NCI-H146 treated with DMSO at 0.1 percent for 48 hours (cell line): Measurements from ENCODE around the gene GABRB3.
A peak's percentile ranks its signal among the peaks of the same experiment; 100 is the strongest.

ENCODE experiments used
- DNase-seq: peaks from one replicate; lab custom pipeline; 2025; ENCODE audit not compliant: unreplicated experiment; lab: John Stamatoyannopoulos, UW

The GABRB3 gene

DNA sequence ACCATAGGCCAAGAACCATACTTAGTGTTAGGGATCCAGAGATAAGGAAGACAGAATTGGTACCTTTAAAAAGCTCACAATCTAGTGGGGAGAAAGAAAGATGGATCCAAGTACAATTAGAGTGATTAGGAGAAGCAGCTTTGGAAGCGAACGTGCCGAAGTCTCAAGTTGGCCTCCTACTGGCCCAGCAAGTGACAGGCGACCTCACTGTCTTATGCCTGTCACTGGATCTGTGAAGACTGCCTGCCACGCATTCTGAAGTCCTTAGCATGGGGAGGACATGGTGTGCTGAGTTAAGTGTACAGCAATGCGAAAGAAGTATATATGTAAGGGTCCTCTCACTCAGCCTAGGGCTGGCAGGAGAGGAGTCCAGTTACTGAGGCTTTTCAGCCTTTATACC lies 141.0 kb downstream of the GABRB3 start:
- no peak for DNase-seq

DNA sequence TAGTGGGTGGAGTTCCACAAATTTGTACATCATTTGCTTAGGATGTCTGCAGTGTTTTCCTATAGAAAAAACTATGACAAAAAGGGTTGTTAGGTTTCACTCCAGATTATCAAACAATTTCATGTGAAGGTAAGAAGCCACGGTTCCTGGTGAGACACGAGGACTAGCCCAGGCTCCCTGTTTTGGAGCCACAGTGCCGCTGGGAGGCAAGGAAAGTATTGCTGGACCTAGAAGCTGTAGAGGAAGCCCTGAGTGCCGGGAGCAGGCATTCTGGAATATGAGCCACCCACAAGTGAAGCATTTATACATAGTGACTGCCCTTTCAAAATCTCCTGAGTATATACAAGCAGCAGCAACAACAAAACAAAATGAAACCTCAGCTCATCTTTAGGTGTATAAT lies 142.0 kb downstream of the GABRB3 start:
- no peak for DNase-seq

DNA sequence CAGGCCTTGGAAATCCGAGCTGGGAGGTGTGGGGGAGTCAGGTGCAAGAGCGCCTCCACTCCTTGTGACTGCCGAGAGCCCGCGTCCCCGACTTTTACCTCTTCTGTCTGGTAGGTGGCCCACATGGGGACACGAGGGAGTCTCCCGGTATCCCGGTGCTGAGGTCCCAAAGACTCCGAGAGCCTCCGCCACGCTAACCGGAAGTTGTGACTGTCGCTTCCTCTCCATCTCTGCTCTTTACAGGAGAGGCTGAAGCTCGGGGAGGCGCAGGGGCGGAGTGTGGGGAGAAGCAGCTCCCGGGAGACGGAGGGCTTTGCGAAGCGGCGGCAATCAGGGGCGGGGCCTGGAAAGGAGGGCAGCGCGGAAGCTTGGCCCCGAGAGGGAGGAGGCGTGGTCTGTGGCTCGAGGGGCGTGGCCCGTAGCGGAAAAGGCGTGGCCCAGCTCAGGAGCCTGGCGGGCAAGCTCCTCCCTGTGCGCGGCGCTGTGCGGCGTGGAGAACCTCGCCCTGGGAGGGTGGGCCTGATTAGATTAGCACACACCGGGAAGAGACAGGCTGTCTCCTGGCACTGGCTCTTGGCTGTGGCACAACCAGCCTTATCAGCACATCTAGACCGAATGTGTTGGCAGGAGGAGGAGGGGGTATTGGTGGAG lies 143.9 kb downstream of the GABRB3 start:
- DNase-seq = peak; percentile 55

DNA sequence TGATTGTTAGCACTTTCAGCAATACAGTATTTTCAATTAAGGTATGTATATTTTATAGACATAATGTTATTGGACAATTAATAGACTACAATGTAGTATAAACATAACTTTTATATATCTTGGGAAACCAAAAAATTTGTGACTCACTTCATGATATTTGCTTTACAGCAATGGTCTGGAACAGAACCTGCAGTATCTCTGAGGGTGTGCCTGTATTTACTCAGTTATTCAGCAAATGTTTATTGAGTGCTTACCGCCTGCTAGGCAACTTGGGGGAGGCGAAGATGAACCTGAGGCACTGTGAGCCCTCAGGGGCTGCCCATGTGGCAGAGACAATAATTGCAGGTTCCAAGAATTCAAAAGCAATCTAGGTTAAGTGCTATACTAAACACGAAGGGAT lies 144.8 kb downstream of the GABRB3 start:
- DNase-seq = peak; percentile 27

DNA sequence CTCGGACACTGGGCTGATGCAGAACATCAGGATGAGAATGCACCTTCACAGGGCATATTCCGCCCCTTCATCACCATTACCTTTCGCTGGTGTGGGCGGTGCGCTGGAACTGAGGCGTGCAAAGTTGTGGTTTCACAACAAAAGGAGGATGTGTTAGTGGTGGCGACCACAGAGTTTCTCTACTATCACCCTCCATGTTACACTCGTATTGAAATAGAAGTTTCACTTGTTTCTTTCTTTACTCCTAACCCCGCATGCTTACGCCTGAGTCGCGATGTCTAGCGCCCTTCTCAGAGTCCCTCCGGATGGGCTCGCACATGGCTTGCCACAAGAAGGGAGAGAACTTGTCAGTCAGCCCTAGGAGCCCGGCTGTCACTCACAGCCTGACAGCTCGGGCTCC lies 148.7 kb downstream of the GABRB3 start:
- no peak for DNase-seq

DNA sequence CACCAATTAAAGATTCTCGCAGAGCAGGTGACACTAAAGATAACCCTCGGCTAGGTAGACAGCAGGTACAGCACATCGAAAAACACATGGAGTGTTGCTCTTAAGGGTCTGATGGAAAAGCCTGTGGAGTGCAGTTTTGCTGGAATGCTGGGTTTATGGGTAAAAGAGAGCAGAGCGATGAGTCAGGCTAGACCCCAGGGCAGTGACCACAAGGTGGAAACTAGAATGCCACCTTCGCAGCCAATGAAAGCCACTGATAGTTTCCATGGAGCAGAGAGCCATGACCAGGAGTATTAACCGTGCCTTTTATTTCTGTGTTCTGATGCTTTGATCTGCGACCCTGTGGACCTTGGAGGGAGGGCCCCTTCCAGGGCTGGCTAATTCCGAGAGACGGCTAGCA lies 149.8 kb downstream of the GABRB3 start:
- no peak for DNase-seq

DNA sequence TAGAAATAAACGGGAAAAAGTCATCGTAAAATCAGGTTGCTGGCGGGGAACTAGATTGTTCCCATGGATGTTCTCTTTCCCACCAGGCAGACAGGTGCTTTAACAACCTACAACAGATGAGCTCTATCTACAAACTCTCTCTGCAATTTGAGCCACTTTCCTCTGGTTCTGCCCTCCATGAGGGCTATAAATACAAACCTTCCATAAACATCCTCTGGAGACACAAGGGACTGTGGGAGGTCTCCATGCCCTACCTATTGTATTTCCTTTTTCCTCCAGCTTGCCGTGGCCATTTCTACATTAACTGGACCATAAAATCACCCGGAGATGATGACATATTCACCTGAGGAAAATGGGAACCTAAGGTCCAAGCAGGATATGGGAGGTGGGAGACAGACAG lies 151.1 kb downstream of the GABRB3 start:
- DNase-seq = no peak

DNA sequence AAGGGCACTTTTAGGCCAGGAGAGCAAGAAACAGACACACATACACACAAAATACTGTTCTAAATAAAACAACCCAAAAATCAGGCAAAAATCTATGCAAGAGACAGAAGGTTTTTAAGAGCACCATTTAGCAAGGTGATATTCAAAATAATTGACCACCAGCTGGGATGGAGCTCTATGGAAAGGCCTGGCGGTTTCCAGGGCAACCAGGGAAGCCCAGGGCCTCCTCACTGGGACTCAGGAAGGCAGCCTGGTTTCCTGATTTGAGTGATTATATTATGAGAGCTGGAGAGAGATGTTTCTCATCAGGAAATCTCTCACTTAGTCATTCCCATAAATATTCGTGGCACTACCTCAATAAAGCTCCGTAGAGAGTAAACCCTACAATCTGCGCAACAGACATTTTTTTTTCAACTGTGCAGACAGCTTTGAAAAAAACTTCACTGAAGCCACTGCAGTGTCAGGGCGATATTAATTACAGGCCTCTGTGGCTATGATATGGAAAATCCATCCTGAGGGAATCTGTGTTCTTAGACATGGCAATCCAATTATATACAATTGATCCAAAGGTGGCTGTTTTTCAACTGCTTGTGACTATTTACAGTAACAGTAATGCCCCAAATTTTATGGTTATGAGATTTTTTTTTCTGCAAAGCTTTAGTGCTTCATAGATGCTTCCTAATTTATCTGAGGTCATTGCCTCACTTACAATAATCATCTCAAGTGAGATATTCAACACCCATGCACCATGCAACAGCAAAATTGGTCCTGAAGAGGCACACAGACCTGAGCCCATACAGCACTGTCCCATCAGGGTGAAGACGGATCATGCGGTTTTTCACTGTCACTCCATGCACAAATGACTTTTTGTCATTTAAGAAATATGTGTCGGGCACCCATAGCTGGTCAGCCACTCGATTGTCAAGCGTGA lies 152.1 kb downstream of the GABRB3 start:
- no peak for DNase-seq

DNA sequence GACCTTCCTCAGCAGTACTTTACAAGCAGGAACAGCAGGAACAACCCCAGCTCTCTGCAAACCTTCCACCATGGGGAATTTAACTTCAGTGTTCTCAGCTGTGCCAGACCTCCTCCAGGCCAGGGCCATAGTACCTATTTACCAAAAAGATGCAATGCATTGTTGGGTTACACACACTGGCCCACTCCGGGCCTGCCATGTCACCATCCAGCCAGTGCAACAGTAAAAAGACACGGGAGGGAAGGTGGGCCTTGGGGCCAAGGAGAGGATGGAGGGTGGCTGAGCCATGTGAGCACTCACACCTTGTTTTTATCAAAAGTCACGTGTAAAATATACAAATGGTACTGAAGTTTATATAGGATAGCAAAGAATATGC lies 157.0 kb downstream of the GABRB3 start:
- DNase-seq = no peak

DNA sequence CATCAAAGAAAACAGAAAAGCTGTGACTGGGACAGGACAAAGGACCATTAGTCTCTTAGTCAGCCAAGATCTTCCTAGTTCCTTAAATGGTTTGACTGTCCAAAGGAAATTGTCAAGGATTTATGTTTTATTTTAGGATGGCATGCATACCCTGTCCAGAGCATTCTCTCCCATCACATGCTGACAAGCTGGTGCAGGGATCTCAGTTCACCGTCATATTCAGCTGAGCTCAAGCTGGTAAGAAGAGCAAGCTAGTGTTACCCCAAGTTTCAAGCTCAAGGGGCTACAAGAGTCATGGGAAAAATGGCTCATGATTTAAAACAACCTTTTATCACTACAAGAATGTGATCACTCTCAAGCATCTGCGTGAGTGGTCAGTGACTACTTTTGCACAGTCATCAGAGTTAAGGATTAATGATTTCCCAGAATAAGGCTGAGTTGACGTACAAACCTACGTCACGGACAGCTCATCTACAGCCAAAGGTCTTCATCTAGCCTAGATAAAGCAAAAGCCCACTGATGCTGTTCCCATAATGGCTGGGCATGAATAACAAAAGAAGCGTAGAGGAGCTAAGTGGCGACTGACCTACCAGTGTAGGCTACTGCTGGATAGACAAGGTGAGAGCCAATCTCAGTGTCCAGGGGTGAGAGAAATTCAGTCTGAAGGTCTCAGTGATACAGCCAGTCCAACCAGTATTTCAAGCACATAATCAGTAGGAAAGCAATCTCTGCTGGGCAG lies 157.5 kb downstream of the GABRB3 start:
- no peak for DNase-seq

DNA sequence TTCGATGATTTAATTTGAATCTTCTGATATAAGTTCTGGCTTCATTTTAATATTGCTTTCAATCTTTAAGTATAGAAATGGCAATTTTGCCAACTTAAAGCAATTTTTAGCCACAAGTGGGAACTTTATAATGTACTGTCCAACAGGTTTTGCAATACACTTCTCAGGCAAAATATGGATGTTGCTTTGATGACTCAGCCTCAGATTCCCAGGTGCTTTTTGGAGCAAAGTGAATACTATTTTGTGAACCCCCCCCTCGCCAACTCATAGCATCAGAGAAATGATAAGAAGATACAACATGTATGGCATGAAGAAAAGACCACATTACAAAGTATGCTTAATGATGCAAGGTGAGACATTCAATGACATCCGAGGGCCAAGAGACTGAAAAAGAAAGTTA lies 158.1 kb downstream of the GABRB3 start:
- no peak for DNase-seq

DNA sequence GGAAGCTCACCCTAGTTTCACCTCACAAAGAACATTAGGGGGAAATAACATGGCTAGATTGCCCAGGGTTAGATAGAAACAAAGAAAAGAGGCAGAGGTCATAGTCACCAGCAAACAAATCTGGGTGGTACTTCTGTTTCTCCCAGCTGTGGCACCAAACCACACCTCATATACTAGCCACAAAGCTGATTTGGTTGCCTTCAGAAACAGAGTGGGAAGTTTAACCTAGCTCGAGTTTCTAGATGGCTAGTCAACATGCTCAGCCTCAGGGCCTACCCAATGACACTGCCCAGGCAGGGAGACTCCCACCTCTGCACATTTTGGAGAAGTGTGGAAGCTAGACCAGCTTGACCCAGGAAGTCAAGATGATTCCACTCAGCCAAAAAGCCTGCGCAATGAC lies 174.2 kb downstream of the GABRB3 start:
- DNase-seq = no peak

DNA sequence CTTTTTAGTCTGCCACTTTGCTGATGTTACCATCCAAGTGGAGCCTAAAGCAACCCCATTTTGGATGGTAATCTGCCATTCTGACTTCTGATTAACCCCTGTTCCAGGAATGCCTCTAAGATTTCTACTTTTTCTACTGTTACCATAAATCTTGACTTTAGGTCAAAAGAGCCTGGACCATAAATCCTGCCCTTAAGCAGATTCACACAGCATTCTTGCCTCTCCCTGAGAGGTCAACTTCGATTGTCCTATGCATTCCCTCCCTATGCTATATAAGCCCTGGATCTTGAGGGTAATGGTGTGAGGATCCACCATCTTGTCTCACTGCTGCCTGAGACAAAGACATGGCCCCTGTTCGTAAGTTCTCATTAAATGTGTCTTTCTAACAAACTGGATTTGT lies 177.3 kb downstream of the GABRB3 start:
- no peak for DNase-seq

DNA sequence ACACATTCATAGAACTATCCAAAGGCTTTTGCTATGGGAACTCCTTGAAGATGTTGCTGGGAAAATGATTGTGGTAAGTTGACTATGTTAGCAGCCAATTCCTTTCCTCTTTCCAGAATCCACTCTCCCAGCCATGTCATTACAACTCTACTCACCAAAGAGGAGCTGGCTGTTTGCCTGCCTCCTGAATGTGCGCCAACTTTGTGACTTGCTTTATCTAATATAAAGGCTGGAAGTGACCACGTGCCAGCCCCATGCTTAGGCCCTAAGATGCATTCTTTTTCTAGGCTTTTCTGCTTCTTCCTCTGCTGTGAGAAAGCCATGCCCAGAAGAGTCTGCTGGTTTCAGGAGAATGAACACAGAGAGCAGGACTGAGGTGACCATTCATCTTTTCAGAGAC lies 182.2 kb downstream of the GABRB3 start:
- DNase-seq = no peak

DNA sequence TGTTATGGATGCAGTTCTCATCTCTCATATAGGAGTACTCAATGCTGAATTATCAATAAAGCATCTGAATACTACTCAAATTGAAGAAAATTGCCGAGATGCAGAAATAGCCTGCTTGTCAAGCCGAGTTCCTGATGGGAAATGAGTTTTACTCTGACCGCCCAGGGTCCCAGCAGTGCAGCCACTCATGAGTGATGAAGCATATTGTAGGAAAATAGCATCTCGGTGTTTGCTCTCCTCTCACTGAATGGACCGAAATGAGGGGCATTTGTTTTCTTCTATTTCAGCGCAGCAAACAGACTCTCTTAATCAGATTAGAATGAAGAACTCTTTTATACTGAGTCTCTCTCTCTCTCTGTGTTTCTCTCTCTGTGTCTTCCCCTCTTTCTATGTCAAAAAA lies 190.0 kb downstream of the GABRB3 start:
- DNase-seq = no peak

DNA sequence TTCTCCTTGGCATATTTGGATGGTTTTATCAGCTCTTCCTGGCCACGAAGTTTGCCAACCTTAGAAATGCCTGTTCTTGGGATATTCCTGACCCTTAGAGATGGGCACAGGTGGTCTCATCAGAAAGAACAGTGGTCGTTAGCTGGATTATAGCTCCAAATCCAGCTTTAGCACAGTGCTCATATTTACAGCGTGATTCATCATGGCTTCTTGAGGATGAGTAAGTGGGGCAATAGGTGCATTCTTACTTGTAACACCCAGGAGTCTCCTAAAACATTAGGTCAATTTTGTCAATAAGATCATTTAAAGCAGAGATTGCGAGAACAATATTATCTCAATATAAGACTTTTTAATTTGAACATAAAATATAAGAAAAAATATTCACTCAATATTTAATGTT lies 191.9 kb downstream of the GABRB3 start:
- DNase-seq = no peak

DNA sequence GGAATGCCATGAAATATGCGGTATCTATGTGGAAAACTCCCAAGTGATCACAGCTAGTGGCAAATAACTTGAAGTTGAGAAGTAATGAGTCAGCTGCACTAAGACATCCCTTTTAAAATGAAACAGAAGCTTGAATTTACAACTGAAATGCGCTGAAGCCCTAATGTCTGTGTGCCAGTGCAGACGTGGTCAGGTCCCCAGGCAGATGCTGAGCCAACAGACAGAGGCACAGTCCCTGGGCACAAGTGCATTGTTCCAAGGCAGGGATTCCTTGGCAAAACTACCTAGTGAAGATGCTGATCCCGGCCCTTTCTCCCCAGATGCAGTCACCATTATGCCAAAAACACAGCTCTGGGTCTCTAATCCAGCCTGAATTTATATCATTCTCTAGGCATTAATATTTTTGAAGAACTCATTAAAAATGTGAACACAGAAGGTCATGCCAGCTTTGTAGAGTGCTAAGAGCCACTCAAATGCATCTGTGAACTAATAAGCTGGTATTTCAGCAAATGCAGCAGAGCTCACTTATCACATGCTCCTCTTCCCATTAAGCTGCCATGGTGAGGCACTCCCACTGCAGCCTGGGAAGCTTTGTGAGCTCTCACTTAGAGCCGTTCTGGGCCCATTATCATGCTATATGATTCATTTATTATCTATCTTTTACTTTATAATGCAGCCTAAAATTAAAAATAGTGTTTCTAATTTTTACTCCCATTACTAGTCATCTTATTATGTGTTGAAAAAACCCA lies 200.1 kb downstream of the GABRB3 start:
- DNase-seq = no peak

DNA sequence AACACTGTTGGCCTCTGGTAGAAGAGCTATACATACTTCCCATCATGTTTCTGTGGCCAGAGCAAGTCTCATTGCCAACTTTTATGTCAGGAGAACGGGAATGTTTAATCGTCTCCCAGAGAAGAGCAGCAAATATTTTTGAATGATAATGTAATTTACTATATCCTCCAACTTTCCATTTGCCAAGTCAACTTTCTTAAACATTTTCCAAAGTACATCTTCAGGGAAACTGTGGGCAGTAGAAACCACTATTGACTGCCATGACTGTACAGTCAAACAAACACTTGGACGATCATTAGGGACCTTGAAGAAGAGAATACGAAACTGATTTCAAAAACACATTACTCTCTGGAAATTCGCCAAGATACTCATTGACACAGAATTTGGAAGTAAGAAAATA lies 201.5 kb downstream of the GABRB3 start:
- DNase-seq = no peak

DNA sequence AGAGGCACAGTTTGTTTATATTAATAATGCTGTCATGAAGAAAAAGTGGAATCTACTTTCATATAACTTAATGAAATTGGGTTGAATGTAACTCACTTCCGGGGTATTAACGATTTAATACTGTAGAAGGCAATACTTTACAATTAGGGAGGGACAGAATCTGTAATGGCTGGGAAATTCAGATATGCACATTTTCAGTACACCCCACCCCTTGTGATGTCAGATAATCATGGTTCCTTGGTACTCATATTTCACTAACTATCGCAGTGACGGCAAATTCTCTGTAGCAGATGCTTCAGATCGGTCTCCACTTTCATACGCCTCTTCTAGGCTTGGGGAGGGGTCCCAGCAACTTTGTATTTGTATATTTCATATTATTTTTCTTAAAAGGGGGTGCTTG lies 207.3 kb downstream of the GABRB3 start:
- no peak for DNase-seq

DNA sequence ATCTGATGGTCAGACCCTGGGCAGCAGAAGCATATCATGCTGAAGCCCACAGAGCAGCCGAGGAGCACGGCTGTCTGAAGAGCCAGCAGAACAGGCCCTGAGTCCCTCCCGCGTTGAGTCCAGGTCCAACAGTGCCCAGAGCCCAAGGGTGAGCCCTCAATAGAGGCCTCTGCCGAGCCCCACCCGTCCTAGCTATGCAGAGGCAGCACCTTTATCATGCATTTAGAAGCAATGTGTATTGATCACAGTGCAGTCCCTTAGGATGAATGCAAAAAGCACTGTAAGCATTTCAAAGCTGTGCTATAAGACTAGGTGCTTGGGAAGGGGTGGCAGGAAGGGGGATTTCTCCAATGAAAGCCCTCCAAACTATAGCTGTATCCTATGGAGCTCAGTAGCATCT lies 208.5 kb downstream of the GABRB3 start:
- no peak for DNase-seq

DNA sequence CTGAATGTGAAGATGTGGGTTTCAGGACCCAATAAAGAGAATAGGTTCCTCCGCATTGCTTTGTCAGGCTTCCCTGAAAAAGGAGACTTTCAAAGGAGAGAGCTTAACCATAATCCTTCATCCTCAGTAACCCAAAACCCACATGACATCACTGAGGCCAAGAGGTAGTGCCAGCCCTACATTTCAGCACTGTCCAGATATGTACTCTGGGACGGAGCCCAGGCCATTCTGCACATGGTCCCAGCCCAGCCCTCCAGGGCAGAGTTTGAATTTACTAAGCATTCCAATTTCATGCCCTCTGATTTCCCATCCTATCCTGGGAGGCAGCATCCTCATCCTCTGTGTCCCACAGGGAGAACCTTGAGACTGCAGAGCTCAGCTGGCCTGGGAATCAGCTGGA lies 210.5 kb downstream of the GABRB3 start:
- DNase-seq = no peak
